Measurements from ENCODE around the gene TFE3.
"Not testable (repeated sequence)": the region's sequence is repeated elsewhere in the genome, so short reads cannot be mapped to it uniquely, and the experiment has no call there.

Gene TFE3

GRCh38 chrX:49001521-49002090 is 41.6 kb downstream of the TFE3 start:
- peak; percentile 15 for DNase-seq (ENCODE audit: low spot score)

DNA sequence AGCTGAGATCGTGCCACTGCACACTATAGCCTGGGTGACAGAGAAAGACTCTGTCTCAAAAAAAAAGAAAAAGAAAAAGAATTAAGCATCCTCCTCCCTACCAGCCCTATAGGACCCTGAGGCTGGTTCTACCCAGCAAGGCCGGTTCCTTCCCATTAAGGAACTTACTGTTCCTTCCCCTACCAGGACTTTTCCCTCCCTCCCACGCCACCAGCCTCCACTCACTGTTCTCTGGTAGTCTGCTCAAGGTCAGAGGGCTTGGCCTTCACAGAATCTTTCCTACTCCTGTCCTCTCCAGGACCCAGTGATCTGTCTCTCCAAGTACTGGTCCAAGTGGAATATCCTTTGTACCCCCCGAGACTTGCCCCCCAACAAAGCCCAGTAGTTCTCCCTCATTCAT is 42.5 kb downstream of the TFE3 start:
- no peak for DNase-seq (ENCODE audit: low spot score)

DNA sequence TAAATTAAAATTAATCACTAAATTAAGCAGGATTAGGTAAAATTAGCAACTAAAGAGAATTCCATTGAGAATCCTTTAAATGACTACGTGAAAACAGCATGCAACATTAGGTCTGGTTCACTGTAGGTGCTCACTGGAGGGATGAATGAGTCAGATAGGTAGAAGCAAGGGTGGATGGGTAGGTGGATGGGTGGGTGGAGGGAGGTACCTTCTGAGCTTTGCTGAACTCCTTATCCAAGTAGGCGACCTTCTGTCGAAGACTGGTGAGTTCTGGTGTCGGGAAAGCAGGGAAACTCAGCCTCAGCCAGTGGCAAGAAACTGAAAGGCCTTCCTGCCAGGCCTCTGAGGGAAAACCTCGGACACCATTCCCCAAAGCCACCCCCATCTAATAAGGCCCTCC is 44.1 kb downstream of the TFE3 start:
- no peak for DNase-seq (ENCODE audit: low spot score)

GRCh38 chrX:48998391-48998790 is 44.8 kb downstream of the TFE3 start:
- no peak for DNase-seq (ENCODE audit: low spot score)

- DNase-seq (ENCODE audit: low spot score), result no peak
Observed at GRCh38 chrX:48997865-48998264, 45.3 kb downstream of the TFE3 start.

DNA sequence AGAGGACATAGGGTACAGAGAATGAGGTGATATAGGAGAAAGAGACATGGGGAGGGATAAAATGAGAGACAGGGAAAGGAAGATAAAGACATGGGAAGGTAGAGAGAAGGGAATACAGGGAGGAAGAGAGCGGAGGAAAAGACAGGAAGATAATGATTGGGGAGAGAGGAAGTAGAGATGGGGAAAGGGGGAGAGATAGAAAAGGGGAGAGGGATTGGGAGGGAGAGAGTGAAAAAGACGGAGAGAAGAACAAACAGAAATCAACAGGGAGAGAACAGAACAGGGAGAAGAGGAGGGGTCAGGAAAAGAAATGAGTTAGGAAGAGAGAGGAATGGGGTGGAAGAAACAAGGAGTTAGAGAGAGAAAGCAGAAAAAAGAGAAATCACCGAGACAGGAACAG is 45.7 kb downstream of the TFE3 start:
- DNase-seq (ENCODE audit: low spot score), result no peak

GRCh38 chrX:48996969-48997368 is 46.2 kb downstream of the TFE3 start:
- no peak for DNase-seq (ENCODE audit: low spot score)

- DNase-seq (ENCODE audit: low spot score), result no peak
Observed at GRCh38 chrX:48992341-48992740, 50.8 kb downstream of the TFE3 start.

- no peak for DNase-seq (ENCODE audit: low spot score)
Observed at GRCh38 chrX:48989483-48989882, 53.7 kb downstream of the TFE3 start.

DNA sequence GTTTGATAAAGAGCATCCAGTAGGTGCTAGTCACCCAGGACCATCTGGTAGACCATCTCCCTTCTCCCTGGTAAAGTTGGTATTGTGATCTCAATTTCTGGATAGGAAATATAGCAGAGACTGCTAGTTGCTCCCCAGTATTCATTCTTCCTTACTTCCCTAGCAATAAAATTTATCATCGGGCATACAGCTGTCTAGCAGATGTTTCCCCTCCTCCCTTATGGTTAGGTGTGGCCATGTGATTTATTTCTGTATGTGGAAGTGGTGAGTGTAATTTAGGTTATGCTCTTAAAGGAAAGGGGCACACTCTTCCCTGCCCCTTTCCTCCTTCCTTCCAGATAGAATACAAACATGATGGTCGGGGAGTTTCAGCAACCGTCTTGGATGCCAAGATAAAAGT is 59.3 kb downstream of the TFE3 start:
- DNase-seq (ENCODE audit: low spot score), result no peak

DNA sequence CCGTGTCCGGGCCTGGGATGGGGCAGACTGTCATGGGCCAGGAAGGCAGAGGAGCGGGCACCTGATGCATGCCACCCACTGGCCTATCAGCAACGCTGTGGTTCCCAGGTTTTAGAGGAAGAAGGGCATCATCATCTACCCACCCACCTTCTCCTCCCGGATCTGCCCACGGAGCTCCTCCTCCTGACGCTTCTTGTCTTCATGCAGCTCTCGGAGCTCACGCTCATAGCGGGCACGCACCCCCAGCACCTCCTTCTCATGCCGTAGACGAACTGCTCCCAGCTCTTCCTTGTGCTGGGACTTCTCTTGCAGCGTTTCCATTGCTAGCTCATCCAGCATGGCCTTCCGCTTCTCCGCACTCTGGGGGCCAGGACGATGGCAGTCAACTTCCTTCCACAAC is 60.1 kb downstream of the TFE3 start:
- DNase-seq (ENCODE audit: low spot score), result no peak

DNA sequence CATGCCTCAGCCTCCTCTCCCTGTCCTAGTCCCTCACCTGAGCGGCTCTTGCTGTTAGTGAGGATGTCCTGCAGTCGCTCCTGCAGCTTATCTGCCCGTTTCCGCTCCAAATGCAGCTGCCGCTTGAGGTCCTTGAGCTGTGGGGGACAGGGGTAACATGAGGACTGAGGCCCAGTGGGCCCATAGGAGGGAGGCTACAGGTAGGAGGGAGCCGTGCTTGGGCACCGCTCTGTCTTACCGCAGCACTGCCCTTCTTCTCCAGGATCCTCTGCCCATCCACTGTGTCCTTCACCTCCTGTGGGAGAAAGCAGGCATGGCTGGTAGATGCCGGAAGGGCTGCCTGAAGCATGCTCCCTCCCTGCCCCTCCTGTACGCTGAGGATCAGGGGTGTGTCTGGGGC is 62.0 kb downstream of the TFE3 start:
- no peak for DNase-seq (ENCODE audit: low spot score)

DNA sequence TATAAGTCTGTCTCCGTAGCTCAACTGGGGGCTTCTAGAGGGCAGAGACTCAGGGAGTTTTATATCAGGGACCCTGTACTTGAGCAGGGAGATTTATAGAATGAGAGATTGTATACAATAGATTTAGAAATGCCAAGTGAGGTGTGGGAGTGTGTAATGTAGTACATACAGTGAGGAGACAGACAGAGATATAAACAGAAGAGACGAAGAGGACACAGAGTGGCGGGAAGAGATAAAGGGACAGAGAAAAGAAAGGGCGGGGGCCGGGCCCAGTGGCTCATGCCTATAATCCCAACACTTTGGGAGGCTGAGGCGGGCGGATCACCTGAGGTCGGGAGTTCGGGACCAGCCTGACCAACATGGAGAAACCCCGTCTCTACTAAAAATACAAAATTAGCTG is 62.8 kb downstream of the TFE3 start:
- DNase-seq (ENCODE audit: low spot score), result not testable (repeated sequence)

Measured in CD4-positive, alpha-beta T cell treated with Interleukin-6 at 100 ng/mL for 8 hours (primary cell).